Astrocyte (in vitro differentiated cells and primary cell): ENCODE data around the gene MAPK10. TPM values are rescaled to one million over a fixed set of nuclear protein-coding genes. Genes with fewer than 3 reads are reported as not detected.
"Not testable (repeated sequence)": the region's sequence is repeated elsewhere in the genome, so short reads cannot be mapped to it uniquely, and the experiment has no call there.

Experiments used
- DNase-seq: peaks from one replicate; pipeline ENCODE4 v3.0.0-alpha.2; 2010; ENCODE audit warnings: low read depth
- FAIRE-seq: peaks from 2 replicates; lab custom pipeline; 2011; peaks lifted over from hg19 to GRCh38; lab: Jason Lieb, UNC
- H2AFZ ChIP-seq: 2 replicates; pipeline ENCODE4 v1.6.0; 2012; ENCODE audit warnings: low read depth, low read length, inconsistent platforms
- H3K27ac ChIP-seq: 2 replicates; pipeline ENCODE4 v1.5.1; 2011; ENCODE audit warnings: low read depth, low read length, inconsistent platforms
- H3K27me3 ChIP-seq: 2 replicates; pipeline ENCODE4 v1.6.0; 2011; ENCODE audit warnings: low read length, inconsistent platforms; ENCODE audit not compliant: insufficient read depth
- H3K36me3 ChIP-seq: 2 replicates; pipeline ENCODE4 v1.5.1; 2011; ENCODE audit warnings: low read length, inconsistent platforms; ENCODE audit not compliant: insufficient read depth
- H3K4me1 ChIP-seq: 2 replicates; pipeline ENCODE4 v1.5.1; 2011; ENCODE audit warnings: low read length, inconsistent platforms; ENCODE audit not compliant: insufficient read depth
- H3K4me2 ChIP-seq: 2 replicates; pipeline ENCODE4 v1.6.0; 2012; ENCODE audit warnings: low read length, inconsistent platforms
- H3K4me3 ChIP-seq: 2 replicates; pipeline ENCODE4 v1.5.1; 2011; ENCODE audit warnings: low read depth, mild to moderate bottlenecking, low read length, inconsistent platforms; ENCODE audit not compliant: insufficient read depth
- H3K79me2 ChIP-seq: 2 replicates; pipeline ENCODE4 v1.6.0; 2012; ENCODE audit warnings: mild to moderate bottlenecking, low read length, inconsistent platforms; ENCODE audit not compliant: insufficient read depth
- H3K9ac ChIP-seq: 2 replicates; pipeline ENCODE4 v1.6.0; 2012; ENCODE audit warnings: mild to moderate bottlenecking, low read length, inconsistent platforms
- H3K9me3 ChIP-seq: 2 replicates; pipeline ENCODE4 v1.5.1; 2012; ENCODE audit warnings: low read depth, mild to moderate bottlenecking, low read length, inconsistent platforms; ENCODE audit not compliant: insufficient read depth
- H4K20me1 ChIP-seq: 2 replicates; pipeline ENCODE4 v1.6.0; 2012; ENCODE audit warnings: low read length, inconsistent platforms; ENCODE audit not compliant: insufficient read depth
- H3K27ac Mint-ChIP-seq: one replicate; pipeline ENCODE4 v1.8.0; 2021; ENCODE audit warnings: mild to moderate bottlenecking, mixed read lengths; ENCODE audit not compliant: unreplicated experiment
- H3K27me3 Mint-ChIP-seq: one replicate; pipeline ENCODE4 v1.8.0; 2021; ENCODE audit warnings: low read depth, mixed read lengths; ENCODE audit not compliant: unreplicated experiment
- H3K36me3 Mint-ChIP-seq: one replicate; pipeline ENCODE4 v1.8.0; 2021; ENCODE audit warnings: low read depth, mixed read lengths; ENCODE audit not compliant: unreplicated experiment
- H3K4me1 Mint-ChIP-seq: one replicate; pipeline ENCODE4 v1.8.0; 2021; ENCODE audit warnings: low read depth, mixed read lengths; ENCODE audit not compliant: unreplicated experiment
- H3K4me3 Mint-ChIP-seq: one replicate; pipeline ENCODE4 v1.8.0; 2021; ENCODE audit warnings: mild to moderate bottlenecking, moderate library complexity, mixed read lengths; ENCODE audit not compliant: unreplicated experiment
- H3K9me3 Mint-ChIP-seq: one replicate; pipeline ENCODE4 v1.8.0; 2021; ENCODE audit warnings: mild to moderate bottlenecking, mixed read lengths; ENCODE audit not compliant: unreplicated experiment
- EZH2 ChIP-seq: IDR thresholded peaks from 2 replicates; pipeline ENCODE4 v1.6.1; 2012; ENCODE audit warnings: mild to moderate bottlenecking, low read length, inconsistent platforms; ENCODE audit not compliant: insufficient read depth
- total RNA-seq: library from RNA; stranded (reverse); gene quantifications from 2 replicates; pipeline ENCODE4 v1.2.1, GENCODE V29; 2021
- TF ChIP-seq, protein P1 (sequence below): IDR thresholded peaks from 2 replicates; pipeline ENCODE4 v1.5.1; 2011; ENCODE audit warnings: low read depth, mild to moderate bottlenecking, inconsistent platforms, low read length, moderate library complexity; ENCODE audit not compliant: insufficient read depth

The MAPK10 gene
- total RNA-seq, 1 donor from 2014 or later: 7.5 TPM

DNA sequence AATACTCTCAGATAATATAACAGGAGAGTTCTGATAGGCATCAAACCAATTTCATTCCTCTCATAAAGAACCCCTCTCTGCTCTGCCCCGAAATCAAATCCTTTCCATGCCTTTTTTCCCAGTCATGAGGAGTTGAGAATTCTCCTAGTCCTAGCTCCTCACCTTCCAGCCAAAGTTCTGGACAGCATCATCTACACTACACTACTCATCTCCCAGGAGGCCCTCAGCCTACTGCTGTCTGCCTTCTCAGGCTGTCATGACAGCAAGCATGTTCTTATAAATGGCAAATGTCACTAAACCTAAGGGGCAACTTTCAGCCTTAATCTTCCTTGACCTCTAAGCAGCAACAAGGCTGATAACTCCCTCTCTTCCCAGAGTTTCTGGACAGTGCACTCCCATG lies 26.6 kb downstream of the MAPK10 start:
- Mint-ChIP-seq H3K4me3 (no peak overlapping the region), H3K4me1 (peaks cover 5% of the 10 kb centered on the region), H3K27ac (no peak overlapping the region), H3K36me3 (no peaks in the 10 kb centered on the region), H3K27me3 (no peaks in the 10 kb centered on the region), H3K9me3 (peaks cover 2% of the 10 kb centered on the region)
- no peak overlapping the region for H3K4me2 ChIP-seq
- H3K9me3 ChIP-seq: no peaks in the 10 kb centered on the region
- H3K9ac ChIP-seq: no peak overlapping the region
- no peak overlapping the region for H3K27ac ChIP-seq
- H3K4me1 ChIP-seq: peaks cover 3% of the 10 kb centered on the region
- H3K4me3 ChIP-seq: no peak overlapping the region
- no peaks in the 10 kb centered on the region for H3K36me3 ChIP-seq
- no peaks in the 10 kb centered on the region for H3K27me3 ChIP-seq
- no peak for TF ChIP-seq EZH2
- TF ChIP-seq, protein P1, sequence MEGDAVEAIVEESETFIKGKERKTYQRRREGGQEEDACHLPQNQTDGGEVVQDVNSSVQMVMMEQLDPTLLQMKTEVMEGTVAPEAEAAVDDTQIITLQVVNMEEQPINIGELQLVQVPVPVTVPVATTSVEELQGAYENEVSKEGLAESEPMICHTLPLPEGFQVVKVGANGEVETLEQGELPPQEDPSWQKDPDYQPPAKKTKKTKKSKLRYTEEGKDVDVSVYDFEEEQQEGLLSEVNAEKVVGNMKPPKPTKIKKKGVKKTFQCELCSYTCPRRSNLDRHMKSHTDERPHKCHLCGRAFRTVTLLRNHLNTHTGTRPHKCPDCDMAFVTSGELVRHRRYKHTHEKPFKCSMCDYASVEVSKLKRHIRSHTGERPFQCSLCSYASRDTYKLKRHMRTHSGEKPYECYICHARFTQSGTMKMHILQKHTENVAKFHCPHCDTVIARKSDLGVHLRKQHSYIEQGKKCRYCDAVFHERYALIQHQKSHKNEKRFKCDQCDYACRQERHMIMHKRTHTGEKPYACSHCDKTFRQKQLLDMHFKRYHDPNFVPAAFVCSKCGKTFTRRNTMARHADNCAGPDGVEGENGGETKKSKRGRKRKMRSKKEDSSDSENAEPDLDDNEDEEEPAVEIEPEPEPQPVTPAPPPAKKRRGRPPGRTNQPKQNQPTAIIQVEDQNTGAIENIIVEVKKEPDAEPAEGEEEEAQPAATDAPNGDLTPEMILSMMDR: no peak
- DNase-seq (no peak), FAIRE-seq (no peak)
- no peak overlapping the region for H2AFZ ChIP-seq
- no peaks in the 10 kb centered on the region for H4K20me1 ChIP-seq
- no peaks in the 10 kb centered on the region for H3K79me2 ChIP-seq

DNA sequence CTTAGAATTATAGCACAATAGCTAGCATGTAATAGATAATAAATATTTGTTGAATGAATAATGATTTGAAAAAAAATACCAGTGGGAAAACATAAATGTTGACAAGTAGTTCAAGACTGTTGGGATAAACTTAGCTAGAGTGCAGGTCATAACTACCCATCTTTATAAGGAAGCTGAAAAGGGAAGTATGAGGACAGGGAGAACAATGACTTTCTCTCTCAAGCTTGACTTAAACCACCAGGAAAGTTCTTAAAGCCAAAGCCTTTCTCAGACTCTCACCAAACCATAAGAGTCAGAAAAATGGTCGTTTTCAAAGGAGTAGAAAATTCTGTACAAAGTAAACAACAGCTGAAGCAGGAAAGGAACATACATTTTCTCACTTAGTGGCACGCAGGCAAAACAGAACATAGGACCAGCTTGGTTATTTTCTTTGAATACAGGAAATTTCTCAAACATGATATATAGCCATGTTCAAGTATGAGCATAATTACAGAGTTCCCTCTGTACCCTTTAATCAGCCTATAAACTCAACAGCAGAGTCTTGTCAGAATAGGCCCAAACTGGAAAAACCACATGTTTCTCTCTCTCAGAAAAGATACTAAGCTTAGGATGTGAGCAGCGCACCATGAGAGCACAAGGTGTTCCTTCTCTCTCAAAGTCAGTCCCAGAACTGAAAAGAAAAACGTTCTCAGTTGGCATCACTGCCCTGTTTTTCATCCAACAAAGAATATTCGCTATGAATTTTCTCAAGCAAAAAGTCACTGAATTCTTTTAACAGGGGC lies 28.7 kb downstream of the MAPK10 start:
- Mint-ChIP-seq H3K27me3 (no peaks in the 10 kb centered on the region), H3K9me3 (peaks cover 2% of the 10 kb centered on the region), H3K36me3 (no peaks in the 10 kb centered on the region), H3K4me1 (peaks cover 5% of the 10 kb centered on the region), H3K4me3 (no peak overlapping the region), H3K27ac (no peak overlapping the region)
- Histone ChIP-seq H3K9ac (no peak overlapping the region), H3K79me2 (no peaks in the 10 kb centered on the region), H3K4me1 (no peaks in the 10 kb centered on the region), H3K27me3 (no peaks in the 10 kb centered on the region), H2AFZ (no peak overlapping the region), H3K4me3 (no peak overlapping the region), H3K9me3 (no peaks in the 10 kb centered on the region), H4K20me1 (no peaks in the 10 kb centered on the region), H3K4me2 (no peak overlapping the region), H3K36me3 (no peaks in the 10 kb centered on the region), H3K27ac (no peak overlapping the region)
- FAIRE-seq: no peak
- no peak for DNase-seq
- TF ChIP-seq, protein P1: no peak
- TF ChIP-seq EZH2: no peak

DNA sequence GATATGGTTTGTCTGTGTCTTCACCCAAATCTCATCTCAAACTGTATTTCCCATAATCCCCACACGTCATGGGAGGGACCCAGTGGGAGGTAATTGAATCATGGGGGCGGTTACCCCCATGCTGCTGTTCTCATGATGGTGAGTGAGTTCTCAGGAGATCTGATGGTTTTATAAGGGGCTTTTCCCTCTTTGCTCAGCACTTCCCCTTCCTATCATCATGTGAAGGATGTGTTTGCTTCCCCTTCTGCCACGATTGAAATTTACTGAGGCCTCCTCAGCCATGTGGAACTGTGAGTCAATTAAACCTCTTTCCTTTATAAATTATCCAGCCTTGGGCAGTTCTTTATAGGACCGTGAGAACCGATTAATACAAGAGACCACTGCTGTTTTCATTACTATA lies 29.4 kb downstream of the MAPK10 start:
- DNase-seq, H2AFZ ChIP-seq, H3K79me2 ChIP-seq, H3K4me3 Mint-ChIP-seq, H3K4me1 ChIP-seq, H3K36me3 Mint-ChIP-seq, H3K9me3 Mint-ChIP-seq, H3K9me3 ChIP-seq, H3K27ac ChIP-seq, H3K27ac Mint-ChIP-seq, H3K9ac ChIP-seq, H3K4me3 ChIP-seq, H3K27me3 ChIP-seq, H3K4me2 ChIP-seq, H3K36me3 ChIP-seq, FAIRE-seq, H3K4me1 Mint-ChIP-seq, H3K27me3 Mint-ChIP-seq, H4K20me1 ChIP-seq: not testable (repeated sequence)
